LHCN-M2 (cell line): ENCODE results near the gene RIT2. TPM values are rescaled to one million over a fixed set of nuclear protein-coding genes. Genes with fewer than 3 reads are reported as not detected.
"Not testable (repeated sequence)": the region's sequence is repeated elsewhere in the genome, so short reads cannot be mapped to it uniquely, and the experiment has no call there.

Source experiments
- DNase-seq: peaks from one replicate; pipeline ENCODE4 v3.0.0-alpha.2; 2012; ENCODE audit warnings: low read depth
- total RNA-seq: library from RNA; depleted of rRNA; stranded (reverse); fragments of >200 nt; gene quantifications from 2 replicates; pipeline ENCODE4 v1.2.3, GENCODE V29; 2014

The RIT2 gene
- total RNA-seq, 1 experiment from 2014 or later: not detected

- no peak for DNase-seq
These were observed 276.1 kb downstream of the RIT2 start for GRCh38 chr18:42839408-42839807.

GRCh38 chr18:42838546-42839145 lies 276.8 kb downstream of the RIT2 start:
- DNase-seq: no peak

- DNase-seq: no peak
These were observed 284.5 kb downstream of the RIT2 start for GRCh38 chr18:42830936-42831335.

GRCh38 chr18:42828881-42829280 lies 286.6 kb downstream of the RIT2 start:
- no peak for DNase-seq

GRCh38 chr18:42824178-42824577 lies 291.3 kb downstream of the RIT2 start:
- DNase-seq: no peak

GRCh38 chr18:42822711-42823110 lies 292.8 kb downstream of the RIT2 start:
- DNase-seq: no peak

- no peak for DNase-seq
These were observed 294.0 kb downstream of the RIT2 start for GRCh38 chr18:42821492-42821891.

GRCh38 chr18:42814618-42815017 lies 300.9 kb downstream of the RIT2 start:
- no peak for DNase-seq

- DNase-seq: no peak
These were observed 301.3 kb downstream of the RIT2 start for GRCh38 chr18:42814184-42814583.

GRCh38 chr18:42813570-42813969 lies 301.9 kb downstream of the RIT2 start:
- DNase-seq: no peak

GRCh38 chr18:42807887-42808286 lies 307.6 kb downstream of the RIT2 start:
- no peak for DNase-seq

GRCh38 chr18:42801706-42802105 lies 313.8 kb downstream of the RIT2 start:
- DNase-seq: no peak

- DNase-seq: no peak
These were observed 316.8 kb downstream of the RIT2 start for GRCh38 chr18:42798606-42799170.

- DNase-seq: not testable (repeated sequence)
These were observed 320.2 kb downstream of the RIT2 start for GRCh38 chr18:42795213-42795789.

- DNase-seq: no peak
These were observed 322.8 kb downstream of the RIT2 start for GRCh38 chr18:42792731-42793130.

GRCh38 chr18:42784632-42785031 lies 330.9 kb downstream of the RIT2 start:
- no peak for DNase-seq

- DNase-seq: no peak
These were observed 332.6 kb downstream of the RIT2 start for GRCh38 chr18:42782929-42783328.

GRCh38 chr18:42781298-42781815 lies 334.1 kb downstream of the RIT2 start:
- DNase-seq: no peak

GRCh38 chr18:42780171-42780570 lies 335.3 kb downstream of the RIT2 start:
- no peak for DNase-seq

GRCh38 chr18:42778445-42779042 lies 336.9 kb downstream of the RIT2 start:
- DNase-seq: no peak

GRCh38 chr18:42778024-42778423 lies 337.5 kb downstream of the RIT2 start:
- no peak for DNase-seq

- no peak for DNase-seq
These were observed 341.6 kb downstream of the RIT2 start for GRCh38 chr18:42773870-42774269.

- no peak for DNase-seq
These were observed 343.5 kb downstream of the RIT2 start for GRCh38 chr18:42771936-42772335.
